ENCODE results near the gene ZDHHC14. TPM values are rescaled to one million over a fixed set of nuclear protein-coding genes. Genes with fewer than 3 reads are reported as not detected.
"Not testable (repeated sequence)": the region's sequence is repeated elsewhere in the genome, so short reads cannot be mapped to it uniquely, and the experiment has no call there.

The ZDHHC14 gene
- total RNA-seq, 2 experiments from 2014 or later = 10.7 to 12.1 TPM

DNA sequence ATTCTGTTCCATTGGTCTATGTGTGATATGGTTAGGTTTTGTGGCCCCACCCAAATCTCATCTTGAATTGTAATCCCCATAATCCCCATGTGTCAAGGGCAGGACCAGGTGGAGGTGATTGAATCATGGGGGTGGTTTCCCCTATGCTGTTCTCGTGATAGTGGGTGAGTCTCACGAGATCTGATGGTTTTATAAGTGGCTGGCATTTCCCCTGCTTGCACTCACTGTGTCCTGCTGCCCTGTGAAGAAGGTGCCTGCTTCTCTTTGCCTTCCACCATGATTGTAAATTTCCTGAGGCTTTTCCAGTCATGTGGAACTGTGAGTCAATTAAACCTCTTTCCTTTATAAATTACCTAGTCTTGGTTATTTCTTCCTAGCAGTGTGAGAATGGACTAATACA is 197.5 kb downstream of the ZDHHC14 start:
- CTCF ChIA-PET, H3K27ac Mint-ChIP-seq, ATAC-seq, POLR2A ChIA-PET, DNase-seq, H3K4me3 Mint-ChIP-seq: not testable (repeated sequence)
- Mint-ChIP-seq H3K27me3 (ENCODE audit: low read depth) (peaks cover 12% of the 10 kb centered on the region), H3K9me3 (ENCODE audit: insufficient read depth) (peaks cover 33% of the 10 kb centered on the region), H3K36me3 (ENCODE audit: low read depth) (peaks cover 55% of the 10 kb centered on the region), H3K4me1 (ENCODE audit: low read depth) (peaks cover 21% of the 10 kb centered on the region)

DNA sequence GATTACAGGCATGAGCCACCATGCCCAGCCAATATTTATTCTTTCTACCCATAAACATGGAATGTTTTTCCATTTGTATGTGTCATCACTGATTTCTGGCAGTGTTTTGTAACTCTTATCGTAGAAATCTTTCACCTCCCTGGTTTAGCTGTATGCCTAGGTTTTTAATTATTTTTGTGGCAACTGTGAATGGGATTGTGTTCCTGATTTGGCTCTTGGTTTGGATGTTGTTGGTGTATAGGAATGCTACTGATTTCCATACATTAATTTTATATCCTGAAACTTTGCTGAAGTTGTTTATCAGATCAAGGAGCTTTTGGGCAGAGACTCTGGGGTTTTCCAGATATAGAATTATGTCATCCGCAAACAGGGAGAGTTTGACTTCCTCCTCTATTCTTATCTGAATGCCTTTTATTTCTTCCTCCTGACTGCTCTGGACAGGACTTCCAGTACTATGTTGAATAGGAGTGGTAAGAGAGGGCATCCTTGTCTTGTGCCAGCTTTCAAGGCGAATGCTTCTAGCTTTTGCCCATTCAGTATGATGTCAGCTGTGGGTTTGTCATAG is 198.6 kb downstream of the ZDHHC14 start:
- no peak overlapping the region for H3K27ac Mint-ChIP-seq
- H3K36me3 Mint-ChIP-seq (ENCODE audit: low read depth) = peaks cover 55% of the 10 kb centered on the region
- CTCF ChIA-PET = no interaction called here
- DNase-seq = no peak
- POLR2A ChIA-PET = no interaction called here
- H3K4me1 Mint-ChIP-seq (ENCODE audit: low read depth) = peaks cover 25% of the 10 kb centered on the region
- H3K9me3 Mint-ChIP-seq (ENCODE audit: insufficient read depth) = peaks cover 33% of the 10 kb centered on the region
- peaks cover 12% of the 10 kb centered on the region for H3K27me3 Mint-ChIP-seq (ENCODE audit: low read depth)
- no peak for ATAC-seq
- H3K4me3 Mint-ChIP-seq = no peak overlapping the region

DNA sequence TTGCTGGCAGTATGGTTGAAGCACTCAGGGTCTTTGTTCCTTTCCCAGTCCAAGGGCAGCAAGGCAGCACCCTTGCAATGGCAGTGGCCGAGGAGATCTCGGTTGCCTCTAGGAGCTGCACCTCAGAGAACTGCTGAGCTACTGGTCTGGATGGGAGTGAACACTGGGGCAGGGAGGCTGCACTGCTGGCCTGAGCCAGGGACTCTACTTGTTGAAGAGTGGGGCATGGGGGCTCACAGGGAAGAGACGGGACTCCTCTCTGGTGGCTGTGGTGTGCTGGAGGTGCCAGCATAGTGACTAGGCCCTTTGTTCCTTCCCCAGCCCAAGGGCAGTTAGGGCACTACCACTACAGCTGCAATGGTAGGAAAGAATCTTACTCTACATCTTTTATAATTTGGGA is 203.0 kb downstream of the ZDHHC14 start:
- H3K9me3 Mint-ChIP-seq (ENCODE audit: insufficient read depth) = peaks cover 35% of the 10 kb centered on the region
- DNase-seq = no peak
- no peak overlapping the region for H3K27ac Mint-ChIP-seq
- peaks cover 12% of the 10 kb centered on the region for H3K27me3 Mint-ChIP-seq (ENCODE audit: low read depth)
- ChIA-PET CTCF (interaction anchor here (0.8 kb wide), 1 partner anchor 172 kb away, joined by 3 read pairs; no protein-coding TSS in a partner anchor), POLR2A (no interaction called here)
- ATAC-seq = no peak
- H3K36me3 Mint-ChIP-seq (ENCODE audit: low read depth) = peaks cover 44% of the 10 kb centered on the region
- H3K4me3 Mint-ChIP-seq = no peak overlapping the region
- peaks cover 27% of the 10 kb centered on the region for H3K4me1 Mint-ChIP-seq (ENCODE audit: low read depth)

- no peak overlapping the region for H3K4me3 Mint-ChIP-seq
- H3K27ac Mint-ChIP-seq = peak overlapping the region; percentile 75
- ATAC-seq (peak; percentile 94), DNase-seq (peak; percentile 52)
- peaks cover 33% of the 10 kb centered on the region for H3K9me3 Mint-ChIP-seq (ENCODE audit: insufficient read depth)
- peaks cover 27% of the 10 kb centered on the region for H3K4me1 Mint-ChIP-seq (ENCODE audit: low read depth)
- ChIA-PET CTCF (no interaction called here), POLR2A (interaction anchor here (1.1 kb wide), 1 partner anchor 262 kb away, joined by 3 read pairs; the partner anchor contains the start of gene TMEM242)
- H3K36me3 Mint-ChIP-seq (ENCODE audit: low read depth) = peaks cover 43% of the 10 kb centered on the region
- peaks cover 12% of the 10 kb centered on the region for H3K27me3 Mint-ChIP-seq (ENCODE audit: low read depth)
These were observed 204.5 kb downstream of the ZDHHC14 start for GRCh38 chr6:157585274-157586087.

GRCh38 chr6:157586088-157586414 is 205.1 kb downstream of the ZDHHC14 start:
- peaks cover 9% of the 10 kb centered on the region for H3K27me3 Mint-ChIP-seq (ENCODE audit: low read depth)
- H3K9me3 Mint-ChIP-seq (ENCODE audit: insufficient read depth) = peaks cover 34% of the 10 kb centered on the region
- H3K4me3 Mint-ChIP-seq = no peak overlapping the region
- H3K27ac Mint-ChIP-seq = no peak overlapping the region
- ATAC-seq (no peak), DNase-seq (no peak)
- H3K36me3 Mint-ChIP-seq (ENCODE audit: low read depth) = peaks cover 38% of the 10 kb centered on the region
- POLR2A ChIA-PET = no interaction called here
- CTCF ChIA-PET = interaction anchor here (1.6 kb wide), 1 partner anchor 11 kb away, joined by 7 read pairs; no protein-coding TSS in a partner anchor
- H3K4me1 Mint-ChIP-seq (ENCODE audit: low read depth) = peaks cover 27% of the 10 kb centered on the region

- H3K27ac Mint-ChIP-seq = no peak overlapping the region
- peaks cover 27% of the 10 kb centered on the region for H3K4me1 Mint-ChIP-seq (ENCODE audit: low read depth)
- DNase-seq (no peak), ATAC-seq (no peak)
- H3K4me3 Mint-ChIP-seq = no peak overlapping the region
- ChIA-PET CTCF (interaction anchor here (1.6 kb wide), 1 partner anchor 10 kb away, joined by 7 read pairs; no protein-coding TSS in a partner anchor), POLR2A (no interaction called here)
- peaks cover 5% of the 10 kb centered on the region for H3K27me3 Mint-ChIP-seq (ENCODE audit: low read depth)
- peaks cover 34% of the 10 kb centered on the region for H3K9me3 Mint-ChIP-seq (ENCODE audit: insufficient read depth)
- H3K36me3 Mint-ChIP-seq (ENCODE audit: low read depth) = peaks cover 37% of the 10 kb centered on the region
These were observed 205.6 kb downstream of the ZDHHC14 start for GRCh38 chr6:157586476-157587126.

- POLR2A ChIA-PET = no interaction called here
- Mint-ChIP-seq H3K36me3 (ENCODE audit: low read depth) (peaks cover 34% of the 10 kb centered on the region), H3K4me3 (no peak overlapping the region), H3K27me3 (ENCODE audit: low read depth) (peaks cover 2% of the 10 kb centered on the region), H3K4me1 (ENCODE audit: low read depth) (peaks cover 27% of the 10 kb centered on the region), H3K9me3 (ENCODE audit: insufficient read depth) (peaks cover 32% of the 10 kb centered on the region), H3K27ac (no peak overlapping the region)
- no peak for ATAC-seq
- no peak for DNase-seq
- CTCF ChIA-PET = interaction anchor here (1.6 kb wide), 1 partner anchor 9 kb away, joined by 7 read pairs; no protein-coding TSS in a partner anchor
These were observed 206.3 kb downstream of the ZDHHC14 start for GRCh38 chr6:157587127-157587926.

GRCh38 chr6:157590654-157591053 is 209.7 kb downstream of the ZDHHC14 start:
- H3K27ac Mint-ChIP-seq; POLR2A ChIA-PET; DNase-seq; CTCF ChIA-PET; H3K27me3 Mint-ChIP-seq (ENCODE audit: low read depth); ATAC-seq; H3K4me3 Mint-ChIP-seq: not testable (repeated sequence)
- Mint-ChIP-seq H3K36me3 (ENCODE audit: low read depth) (peaks cover 29% of the 10 kb centered on the region), H3K9me3 (ENCODE audit: insufficient read depth) (peaks cover 23% of the 10 kb centered on the region), H3K4me1 (ENCODE audit: low read depth) (peaks cover 12% of the 10 kb centered on the region)

DNA sequence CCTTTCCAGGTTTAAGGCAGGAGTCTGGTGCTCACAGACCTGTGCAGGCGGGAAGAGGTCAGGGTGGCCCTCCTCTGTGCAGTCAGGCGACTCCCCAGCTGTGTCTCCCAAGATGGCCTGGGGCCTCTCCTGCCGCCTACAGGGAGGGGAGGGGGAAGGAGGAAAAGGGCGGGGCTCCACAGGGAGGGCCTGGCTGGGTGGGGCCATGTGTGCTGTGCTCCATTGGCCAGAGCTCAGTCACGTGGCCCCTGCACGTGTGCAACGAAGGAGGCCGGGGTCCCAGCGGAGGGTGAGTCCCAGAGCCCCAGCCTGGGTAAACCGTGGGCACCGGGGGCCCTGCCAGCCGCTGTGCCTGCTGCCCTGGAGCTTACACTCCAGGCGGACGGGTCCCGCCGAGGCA is 211.6 kb downstream of the ZDHHC14 start:
- Mint-ChIP-seq H3K4me3 (no peak overlapping the region), H3K27me3 (ENCODE audit: low read depth) (no peaks in the 10 kb centered on the region), H3K36me3 (ENCODE audit: low read depth) (peaks cover 27% of the 10 kb centered on the region), H3K27ac (no peak overlapping the region), H3K9me3 (ENCODE audit: insufficient read depth) (peaks cover 23% of the 10 kb centered on the region), H3K4me1 (ENCODE audit: low read depth) (peaks cover 15% of the 10 kb centered on the region)
- CTCF ChIA-PET = no interaction called here
- DNase-seq (no peak), ATAC-seq (no peak)
- POLR2A ChIA-PET = no interaction called here

- no peak overlapping the region for H3K27ac Mint-ChIP-seq
- ATAC-seq = no peak
- H3K27me3 Mint-ChIP-seq (ENCODE audit: low read depth) = no peaks in the 10 kb centered on the region
- H3K36me3 Mint-ChIP-seq (ENCODE audit: low read depth) = peaks cover 27% of the 10 kb centered on the region
- CTCF ChIA-PET = interaction anchor here (1.2 kb wide), 1 partner anchor 23 kb away, joined by 4 read pairs; no protein-coding TSS in a partner anchor
- H3K9me3 Mint-ChIP-seq (ENCODE audit: insufficient read depth) = peaks cover 23% of the 10 kb centered on the region
- peaks cover 20% of the 10 kb centered on the region for H3K4me1 Mint-ChIP-seq (ENCODE audit: low read depth)
- no peak overlapping the region for H3K4me3 Mint-ChIP-seq
- DNase-seq = no peak
- POLR2A ChIA-PET = no interaction called here
These were observed 212.0 kb downstream of the ZDHHC14 start for GRCh38 chr6:157592980-157593379.

GRCh38 chr6:157593596-157593995 is 212.6 kb downstream of the ZDHHC14 start:
- DNase-seq (no peak), ATAC-seq (no peak)
- POLR2A ChIA-PET = no interaction called here
- Mint-ChIP-seq H3K36me3 (ENCODE audit: low read depth) (peaks cover 25% of the 10 kb centered on the region), H3K4me1 (ENCODE audit: low read depth) (peaks cover 22% of the 10 kb centered on the region), H3K27me3 (ENCODE audit: low read depth) (no peaks in the 10 kb centered on the region), H3K27ac (no peak overlapping the region), H3K9me3 (ENCODE audit: insufficient read depth) (peaks cover 20% of the 10 kb centered on the region), H3K4me3 (no peak overlapping the region)
- CTCF ChIA-PET = interaction anchor here (0.8 to 1.2 kb wide), 2 partner anchors 24 to 279 kb away, joined by 4 read pairs; no protein-coding TSS in a partner anchor
